Muscle of leg (tissue), 11 donors: Measurements from ENCODE around the gene DEFB121. TPM values are rescaled to one million over a fixed set of nuclear protein-coding genes. Genes with fewer than 3 reads are reported as not detected.

Source experiments
- DNase-seq: peaks from one replicate; pipeline ENCODE4 v3.0.0; 2013
- H3K27ac ChIP-seq: one replicate; pipeline ENCODE4 v1.5.1; 2013; ENCODE audit warnings: mild to moderate bottlenecking, low read length, control low read depth
- H3K27me3 ChIP-seq: one replicate; pipeline ENCODE4 v1.6.1; 2013; ENCODE audit warnings: low read length; ENCODE audit not compliant: control insufficient read depth, insufficient read depth
- H3K36me3 ChIP-seq: one replicate; pipeline ENCODE4 v1.6.1; 2013; ENCODE audit warnings: low read length; ENCODE audit not compliant: control insufficient read depth, insufficient read depth
- H3K4me1 ChIP-seq: one replicate; pipeline ENCODE4 v1.6.1; 2013; ENCODE audit warnings: low read length; ENCODE audit not compliant: control insufficient read depth, insufficient read depth
- H3K4me3 ChIP-seq: one replicate; pipeline ENCODE4 v1.5.1; 2013; ENCODE audit warnings: low read length, control low read depth
- H3K9me3 ChIP-seq: replicated peaks from 2 replicates; pipeline ENCODE4 v1.6.1; 2013; ENCODE audit warnings: low read depth, low read length; ENCODE audit not compliant: control insufficient read depth
- WGBS: methylation state at CpG from one replicate; pipeline ENCODE4 v1.1.5; 2013; ENCODE audit warnings: missing lambda C conversion rate; ENCODE audit not compliant: insufficient coverage; 5-methylcytosine and 5-hydroxymethylcytosine counted together
- polyA plus RNA-seq, 8 donors: library from polyadenylated mRNA; unstranded; fragments of 120-200 nt; gene quantifications; one replicate each; pipeline versions ENCODE4 v1.2.1 to v1.2.3, GENCODE V29; 2013; ENCODE audit warnings: inconsistent platforms in 1 of 8, low replicate concordance in 1 of 8; ENCODE audit not compliant: insufficient read length in 8 of 8, insufficient read depth in 1 of 8
- total RNA-seq: library from RNA; stranded (reverse); fragments of 120-200 nt; gene quantifications from one replicate; pipeline ENCODE4 v1.2.4, GENCODE V29; 2013

The DEFB121 gene
- total and polyA plus RNA-seq, 9 donors: not detected

DNA sequence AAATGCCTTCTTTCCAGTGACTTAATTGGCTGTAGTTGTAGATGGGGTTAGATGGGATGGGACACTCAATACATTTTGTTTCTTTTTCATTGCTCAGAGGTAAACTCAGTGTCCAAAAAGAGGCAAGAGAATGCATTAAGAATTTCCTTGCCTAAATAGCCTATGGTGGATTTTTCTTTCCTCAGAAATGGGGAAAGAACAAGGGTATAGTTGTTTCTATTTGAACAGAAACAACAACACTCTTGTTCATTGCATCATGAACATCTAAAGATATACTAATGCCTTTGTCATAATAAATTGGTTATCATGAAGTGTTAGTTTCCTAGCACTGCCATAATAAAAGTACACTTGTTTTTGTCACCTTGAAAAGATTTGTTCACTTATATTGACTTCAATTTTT lies 19.8 kb upstream of the DEFB121 start:
- H3K27ac ChIP-seq: no peak overlapping the region
- H3K4me1 ChIP-seq: no peaks in the 10 kb centered on the region
- H3K9me3 ChIP-seq: no peaks in the 10 kb centered on the region
- H3K4me3 ChIP-seq: no peak overlapping the region
- H3K27me3 ChIP-seq: no peaks in the 10 kb centered on the region
- H3K36me3 ChIP-seq: no peaks in the 10 kb centered on the region
- no peak for DNase-seq

GRCh38 chr20:31418307-31418706 lies 12.3 kb upstream of the DEFB121 start:
- WGBS: no CpG with 5 or more reads among the region's 7 CpGs
- H3K4me3 ChIP-seq: no peak overlapping the region
- no peaks in the 10 kb centered on the region for H3K4me1 ChIP-seq

DNA sequence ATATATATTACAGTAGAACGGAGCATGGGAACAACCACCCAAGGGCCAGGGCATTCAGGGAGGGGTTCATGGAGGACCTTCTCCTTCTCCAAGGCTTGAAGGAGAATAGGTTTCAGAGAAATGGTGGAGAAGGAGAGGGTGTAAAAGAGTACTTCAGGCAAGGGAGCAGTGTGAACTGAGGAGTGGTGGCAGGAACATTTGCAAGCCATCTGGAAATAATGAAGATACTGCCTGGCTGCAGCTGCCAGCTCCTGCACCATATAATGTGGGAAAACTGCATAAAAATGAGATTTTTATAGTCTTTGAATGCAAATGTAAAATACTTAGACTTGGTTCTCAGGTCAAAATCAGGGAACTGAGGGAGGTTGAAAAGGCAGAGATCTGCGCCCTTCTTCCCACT lies 9.6 kb upstream of the DEFB121 start:
- Histone ChIP-seq H3K9me3 (peaks cover 4% of the 10 kb centered on the region), H3K27ac (no peak overlapping the region), H3K4me3 (no peak overlapping the region), H3K4me1 (no peaks in the 10 kb centered on the region), H3K27me3 (no peaks in the 10 kb centered on the region), H3K36me3 (no peaks in the 10 kb centered on the region)
- WGBS: no CpG with 5 or more reads among the region's 2 CpGs
- DNase-seq: no peak

More at GRCh38 chr20:31418307-31418706, 12.3 kb upstream of the DEFB121 start:
- DNase-seq: no peak
- Histone ChIP-seq H3K36me3 (no peaks in the 10 kb centered on the region), H3K27me3 (no peaks in the 10 kb centered on the region), H3K27ac (no peak overlapping the region), H3K9me3 (peaks cover 2% of the 10 kb centered on the region)

DNA sequence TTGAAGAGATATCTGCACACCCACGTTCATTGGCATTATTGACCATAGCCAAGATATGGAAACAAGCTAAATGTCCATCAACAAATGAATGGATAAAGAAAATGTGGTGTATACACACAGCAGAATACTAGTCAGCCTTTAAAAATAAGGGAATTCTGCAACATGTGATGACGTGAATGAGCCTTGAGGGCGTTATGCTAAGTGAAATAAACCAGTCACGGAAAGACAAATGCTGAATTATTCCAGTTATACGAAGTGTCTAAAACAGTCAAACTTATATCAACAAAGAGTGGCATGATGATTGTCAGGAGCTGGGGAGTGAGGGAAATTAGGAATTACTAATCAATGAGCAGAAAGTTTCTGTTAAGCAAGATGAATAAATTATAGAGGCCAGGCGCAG lies 8.4 kb upstream of the DEFB121 start:
- H3K36me3 ChIP-seq: no peaks in the 10 kb centered on the region
- no peak overlapping the region for H3K27ac ChIP-seq
- DNase-seq: no peak
- H3K27me3 ChIP-seq: no peaks in the 10 kb centered on the region
- WGBS: 80% methylated on average over 4 of the region's 6 CpGs
- no peak overlapping the region for H3K4me3 ChIP-seq
- no peaks in the 10 kb centered on the region for H3K4me1 ChIP-seq
- peaks cover 4% of the 10 kb centered on the region for H3K9me3 ChIP-seq

GRCh38 chr20:31410011-31410410 lies 4.0 kb upstream of the DEFB121 start:
- Histone ChIP-seq H3K27ac (no peak overlapping the region), H3K36me3 (no peaks in the 10 kb centered on the region), H3K4me3 (no peak overlapping the region), H3K9me3 (peaks cover 11% of the 10 kb centered on the region), H3K4me1 (no peaks in the 10 kb centered on the region), H3K27me3 (no peaks in the 10 kb centered on the region)
- DNase-seq: no peak
- no CpG with 5 or more reads among the region's 1 CpG for WGBS

- Histone ChIP-seq H3K4me3 (no peak overlapping the region), H3K27me3 (no peaks in the 10 kb centered on the region), H3K9me3 (peaks cover 10% of the 10 kb centered on the region), H3K36me3 (no peaks in the 10 kb centered on the region), H3K27ac (no peak overlapping the region), H3K4me1 (no peaks in the 10 kb centered on the region)
- WGBS: 58% methylated on average over 1 of the region's 1 CpG
- DNase-seq: no peak
Observed at GRCh38 chr20:31403886-31404285, 2.1 kb downstream of the DEFB121 start.

DNA sequence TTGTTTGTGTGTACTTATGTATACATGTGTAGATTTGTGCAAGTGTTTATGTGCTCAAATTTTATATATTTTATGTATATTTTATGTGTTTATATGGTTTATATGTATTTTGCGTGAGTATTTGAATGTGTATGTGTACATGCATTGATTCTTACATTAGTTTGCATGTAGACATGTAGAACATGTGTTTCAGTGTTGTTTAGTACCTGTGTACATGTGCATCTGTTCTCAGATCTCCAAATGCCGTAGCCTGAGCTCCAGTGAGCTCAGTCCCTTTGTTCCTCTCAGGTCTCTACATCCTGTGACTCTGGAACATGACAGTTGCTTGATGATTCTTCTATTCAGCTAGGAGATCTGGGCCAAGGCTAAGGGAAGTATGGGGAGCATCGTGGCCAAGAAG lies 11.1 kb downstream of the DEFB121 start:
- DNase-seq: no peak
- H3K36me3 ChIP-seq: no peaks in the 10 kb centered on the region
- peaks cover 20% of the 10 kb centered on the region for H3K9me3 ChIP-seq
- H3K27ac ChIP-seq: no peak overlapping the region
- no peaks in the 10 kb centered on the region for H3K27me3 ChIP-seq
- H3K4me1 ChIP-seq: no peaks in the 10 kb centered on the region
- 28% methylated on average over 2 of the region's 3 CpGs for whole genome bisulfite sequencing
- no peak overlapping the region for H3K4me3 ChIP-seq

DNA sequence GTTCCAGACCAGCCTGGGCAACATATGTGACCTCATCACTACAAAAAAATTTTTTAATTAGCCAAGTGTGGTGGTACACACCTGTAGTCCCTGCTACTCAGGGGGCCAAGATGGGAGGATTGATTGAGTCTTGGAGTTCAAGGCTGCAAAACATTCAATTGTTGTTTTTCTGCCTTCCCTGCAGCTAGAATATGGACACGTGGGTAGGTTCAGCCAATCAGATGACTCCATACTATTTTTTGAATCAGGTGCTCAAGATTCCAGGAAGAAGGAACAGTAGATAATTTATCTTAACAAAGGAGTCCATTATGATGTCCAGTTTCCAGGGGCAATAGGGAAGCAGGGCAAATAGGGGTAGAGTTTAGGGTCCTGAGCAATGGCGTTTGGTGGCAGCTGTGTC lies 13.2 kb downstream of the DEFB121 start:
- Histone ChIP-seq H3K36me3 (no peaks in the 10 kb centered on the region), H3K9me3 (peaks cover 29% of the 10 kb centered on the region), H3K4me1 (no peaks in the 10 kb centered on the region), H3K27me3 (no peaks in the 10 kb centered on the region), H3K4me3 (no peak overlapping the region), H3K27ac (no peak overlapping the region)
- WGBS: 83% methylated on average over 1 of the region's 2 CpGs
- DNase-seq: no peak

DNA sequence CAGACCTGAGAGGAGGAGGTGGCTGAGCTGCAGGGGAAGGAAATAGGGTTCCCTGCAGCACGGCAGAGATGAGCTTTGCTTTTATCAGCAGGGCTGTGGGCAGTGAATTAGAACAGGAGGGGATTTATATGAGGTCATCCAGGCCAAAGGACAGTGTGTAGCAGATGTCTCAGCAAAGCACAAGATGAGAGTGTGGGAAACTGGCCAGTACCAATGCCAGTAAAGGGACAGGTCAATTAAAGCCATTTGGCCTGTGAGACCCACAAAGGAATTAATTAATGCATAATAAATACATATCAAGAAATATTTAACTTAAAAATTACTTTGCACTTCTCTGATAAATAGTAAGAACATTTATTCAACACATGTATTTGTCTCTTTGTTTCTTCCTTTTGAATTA lies 15.5 kb downstream of the DEFB121 start, which contains the start of gene DEFB119:
Gene DEFB119 (minus strand): TSS at position 101 of the 400 bp plus-strand sequence. CDS start 107 bp downstream, outside the sequence.
- DNase-seq: no peak
- Histone ChIP-seq H3K4me1 (no peaks in the 10 kb centered on the region), H3K9me3 (peaks cover 36% of the 10 kb centered on the region), H3K4me3 (no peak within 1 kb of the TSS), H3K27me3 (no peaks in the 10 kb centered on the region), H3K27ac (no peak within 1 kb of the TSS), H3K36me3 (no peaks in the 10 kb centered on the region)
- 64% methylated on average over 1 of the region's 1 CpG for WGBS

GRCh38 chr20:31374346-31374745 lies 31.7 kb downstream of the DEFB121 start:
- Histone ChIP-seq H3K4me1 (no peaks in the 10 kb centered on the region), H3K27me3 (no peaks in the 10 kb centered on the region), H3K27ac (no peak overlapping the region), H3K9me3 (peaks cover 24% of the 10 kb centered on the region), H3K36me3 (no peaks in the 10 kb centered on the region), H3K4me3 (no peak overlapping the region)
- DNase-seq: no peak
- WGBS: no CpG with 5 or more reads among the region's 2 CpGs

- DNase-seq: no peak
- Histone ChIP-seq H3K4me1 (no peaks in the 10 kb centered on the region), H3K4me3 (no peak within 1 kb of the TSS), H3K36me3 (no peaks in the 10 kb centered on the region), H3K9me3 (peaks cover 15% of the 10 kb centered on the region), H3K27ac (no peak within 1 kb of the TSS), H3K27me3 (no peaks in the 10 kb centered on the region)
- WGBS: 50% methylated on average over 1 of the region's 2 CpGs
Observed at GRCh38 chr20:31368301-31368700, 37.7 kb downstream of the DEFB121 start, which contains the start of gene DEFB118. DEFB118 (plus strand) TSS chr20:31368601; CDS start chr20:31368651, 50 bp downstream.
